ENCODE data around the gene OR4K14. TPM values are rescaled to one million over a fixed set of nuclear protein-coding genes. Genes with fewer than 3 reads are reported as not detected.

The OR4K14 gene
- total RNA-seq, 1 donor from 2014 or later, result not detected

DNA sequence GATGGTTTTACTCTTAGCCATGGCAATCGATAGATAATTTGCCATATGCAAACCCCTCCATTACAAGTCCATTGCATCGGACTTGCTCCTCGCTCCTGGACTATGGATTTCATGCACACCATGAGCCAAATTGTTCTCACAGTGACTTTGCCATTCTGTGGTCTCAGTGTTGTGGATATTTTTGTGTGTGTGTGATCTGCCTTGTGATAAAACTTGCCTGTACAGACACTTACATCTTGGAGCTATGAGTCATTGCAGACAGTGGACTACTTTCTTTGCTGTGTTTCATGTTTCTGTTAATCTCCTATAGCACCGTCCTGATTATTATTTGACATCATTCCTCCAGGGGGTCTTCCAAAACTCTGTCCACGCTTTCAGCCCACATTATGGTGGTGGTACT, 25.1 kb upstream of the OR4K14 start:
- H3K4me2 ChIP-seq (ENCODE audit: low read length), result no peak overlapping the region
- no peaks in the 10 kb centered on the region for H4K20me1 ChIP-seq (ENCODE audit: insufficient read depth, low read length)
- Mint-ChIP-seq H3K4me3 (ENCODE audit: unreplicated experiment) (no peak overlapping the region), H3K4me1 (ENCODE audit: low read depth, unreplicated experiment) (no peaks in the 10 kb centered on the region), H3K9me3 (ENCODE audit: unreplicated experiment) (peaks cover 9% of the 10 kb centered on the region), H3K27me3 (ENCODE audit: low read depth, unreplicated experiment) (no peaks in the 10 kb centered on the region), H3K27ac (ENCODE audit: unreplicated experiment) (no peak overlapping the region), H3K36me3 (ENCODE audit: low read depth, unreplicated experiment) (no peaks in the 10 kb centered on the region)
- H3K4me3 ChIP-seq (ENCODE audit: insufficient read depth, low read depth, low read length), result no peak overlapping the region
- TF ChIP-seq, protein P1, sequence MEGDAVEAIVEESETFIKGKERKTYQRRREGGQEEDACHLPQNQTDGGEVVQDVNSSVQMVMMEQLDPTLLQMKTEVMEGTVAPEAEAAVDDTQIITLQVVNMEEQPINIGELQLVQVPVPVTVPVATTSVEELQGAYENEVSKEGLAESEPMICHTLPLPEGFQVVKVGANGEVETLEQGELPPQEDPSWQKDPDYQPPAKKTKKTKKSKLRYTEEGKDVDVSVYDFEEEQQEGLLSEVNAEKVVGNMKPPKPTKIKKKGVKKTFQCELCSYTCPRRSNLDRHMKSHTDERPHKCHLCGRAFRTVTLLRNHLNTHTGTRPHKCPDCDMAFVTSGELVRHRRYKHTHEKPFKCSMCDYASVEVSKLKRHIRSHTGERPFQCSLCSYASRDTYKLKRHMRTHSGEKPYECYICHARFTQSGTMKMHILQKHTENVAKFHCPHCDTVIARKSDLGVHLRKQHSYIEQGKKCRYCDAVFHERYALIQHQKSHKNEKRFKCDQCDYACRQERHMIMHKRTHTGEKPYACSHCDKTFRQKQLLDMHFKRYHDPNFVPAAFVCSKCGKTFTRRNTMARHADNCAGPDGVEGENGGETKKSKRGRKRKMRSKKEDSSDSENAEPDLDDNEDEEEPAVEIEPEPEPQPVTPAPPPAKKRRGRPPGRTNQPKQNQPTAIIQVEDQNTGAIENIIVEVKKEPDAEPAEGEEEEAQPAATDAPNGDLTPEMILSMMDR (IDR thresholded peaks at IDR 0.05; ENCODE audit: insufficient read depth, low read depth, low read length), result no peak
- TF ChIP-seq EZH2 (IDR thresholded peaks at IDR 0.05; ENCODE audit: insufficient read depth, low read length), result no peak
- H3K9ac ChIP-seq (ENCODE audit: low read length), result no peak overlapping the region
- peaks cover 5% of the 10 kb centered on the region for H3K9me3 ChIP-seq (ENCODE audit: insufficient read depth, low read depth, low read length)
- no peak for FAIRE-seq
- H3K4me1 ChIP-seq (ENCODE audit: insufficient read depth, low read length), result no peaks in the 10 kb centered on the region
- H3K36me3 ChIP-seq (ENCODE audit: insufficient read depth, low read length), result no peaks in the 10 kb centered on the region
- H3K79me2 ChIP-seq (ENCODE audit: insufficient read depth, low read length), result no peaks in the 10 kb centered on the region
- no peak overlapping the region for H2AFZ ChIP-seq (ENCODE audit: low read depth, low read length)
- H3K27ac ChIP-seq (ENCODE audit: low read depth, low read length), result no peak overlapping the region
- no peaks in the 10 kb centered on the region for H3K27me3 ChIP-seq (ENCODE audit: insufficient read depth, low read length)
- DNase-seq (ENCODE audit: low read depth), result no peak

DNA sequence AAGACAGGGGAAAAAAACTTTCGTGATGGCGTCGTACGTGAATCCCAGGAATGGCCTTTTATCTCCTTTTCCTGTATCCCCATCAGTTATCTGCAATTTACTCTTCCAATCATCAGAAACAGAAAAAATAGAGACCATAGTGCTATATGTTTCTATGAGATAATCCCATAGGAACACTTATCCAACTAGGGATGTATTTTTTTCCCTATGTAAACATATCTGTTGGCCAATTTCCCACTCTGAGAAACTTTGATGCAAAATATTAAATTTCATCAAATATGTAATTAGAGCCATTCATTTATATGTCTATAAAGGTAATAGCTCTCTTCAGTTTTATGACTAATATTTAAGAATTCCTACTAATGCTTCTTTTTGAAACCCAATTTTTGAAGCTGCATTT, 16.8 kb upstream of the OR4K14 start, which contains the start of gene OR4K13:
Gene OR4K13, minus strand, starts transcription at position 101 of the 400 bp plus-strand sequence. CDS start 1,280 bp downstream, outside the sequence.
- Mint-ChIP-seq H3K36me3 (ENCODE audit: low read depth, unreplicated experiment) (no peaks in the 10 kb centered on the region), H3K4me1 (ENCODE audit: low read depth, unreplicated experiment) (no peaks in the 10 kb centered on the region), H3K4me3 (ENCODE audit: unreplicated experiment) (no peak within 1 kb of the TSS), H3K9me3 (ENCODE audit: unreplicated experiment) (peaks cover 5% of the 10 kb centered on the region), H3K27me3 (ENCODE audit: low read depth, unreplicated experiment) (no peaks in the 10 kb centered on the region), H3K27ac (ENCODE audit: unreplicated experiment) (no peak within 1 kb of the TSS)
- Histone ChIP-seq H3K9ac (ENCODE audit: low read length) (no peak within 1 kb of the TSS), H3K79me2 (ENCODE audit: insufficient read depth, low read length) (no peaks in the 10 kb centered on the region), H3K27me3 (ENCODE audit: insufficient read depth, low read length) (no peaks in the 10 kb centered on the region), H2AFZ (ENCODE audit: low read depth, low read length) (no peak within 1 kb of the TSS), H3K27ac (ENCODE audit: low read depth, low read length) (no peak within 1 kb of the TSS), H3K4me2 (ENCODE audit: low read length) (no peak within 1 kb of the TSS), H3K4me1 (ENCODE audit: insufficient read depth, low read length) (no peaks in the 10 kb centered on the region), H4K20me1 (ENCODE audit: insufficient read depth, low read length) (no peaks in the 10 kb centered on the region), H3K9me3 (ENCODE audit: insufficient read depth, low read depth, low read length) (no peaks in the 10 kb centered on the region), H3K36me3 (ENCODE audit: insufficient read depth, low read length) (no peaks in the 10 kb centered on the region), H3K4me3 (ENCODE audit: insufficient read depth, low read depth, low read length) (no peak within 1 kb of the TSS)
- TF ChIP-seq EZH2 (IDR thresholded peaks at IDR 0.05; ENCODE audit: insufficient read depth, low read length), result no peak
- TF ChIP-seq, protein P1 (IDR thresholded peaks at IDR 0.05; ENCODE audit: insufficient read depth, low read depth, low read length), result no peak
- FAIRE-seq (no peak), DNase-seq (ENCODE audit: low read depth) (no peak)

DNA sequence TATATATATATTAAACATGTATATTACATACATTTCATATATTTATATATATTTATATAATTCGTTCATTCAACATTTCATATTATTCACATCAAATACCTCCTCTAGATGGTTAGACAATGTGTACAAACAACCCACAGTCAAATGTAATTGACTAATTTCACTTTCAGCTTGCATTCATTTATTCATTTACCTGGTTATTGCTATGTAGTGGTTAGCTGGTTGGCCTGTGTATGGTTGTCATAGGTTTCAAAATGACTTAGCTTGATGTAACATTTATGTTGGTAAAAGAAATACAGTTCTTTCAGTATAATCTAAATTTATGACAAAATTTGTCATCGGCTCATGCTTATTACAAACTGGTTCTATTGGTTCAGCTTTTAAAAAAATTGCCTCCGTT, 16.3 kb upstream of the OR4K14 start:
- H3K4me1 Mint-ChIP-seq (ENCODE audit: low read depth, unreplicated experiment), result no peaks in the 10 kb centered on the region
- H3K4me1 ChIP-seq (ENCODE audit: insufficient read depth, low read length), result no peaks in the 10 kb centered on the region

More for the DNA sequence above, 16.3 kb upstream of the OR4K14 start:
- no peak for DNase-seq (ENCODE audit: low read depth)
- Histone ChIP-seq H4K20me1 (ENCODE audit: insufficient read depth, low read length) (no peaks in the 10 kb centered on the region), H3K27me3 (ENCODE audit: insufficient read depth, low read length) (no peaks in the 10 kb centered on the region), H3K9ac (ENCODE audit: low read length) (no peak overlapping the region), H3K4me3 (ENCODE audit: insufficient read depth, low read depth, low read length) (no peak overlapping the region), H3K4me2 (ENCODE audit: low read length) (no peak overlapping the region), H3K27ac (ENCODE audit: low read depth, low read length) (no peak overlapping the region), H2AFZ (ENCODE audit: low read depth, low read length) (no peak overlapping the region), H3K9me3 (ENCODE audit: insufficient read depth, low read depth, low read length) (no peaks in the 10 kb centered on the region), H3K79me2 (ENCODE audit: insufficient read depth, low read length) (no peaks in the 10 kb centered on the region), H3K36me3 (ENCODE audit: insufficient read depth, low read length) (no peaks in the 10 kb centered on the region)
- FAIRE-seq, result no peak
- Mint-ChIP-seq H3K4me3 (ENCODE audit: unreplicated experiment) (no peak overlapping the region), H3K9me3 (ENCODE audit: unreplicated experiment) (peaks cover 5% of the 10 kb centered on the region), H3K27me3 (ENCODE audit: low read depth, unreplicated experiment) (no peaks in the 10 kb centered on the region), H3K36me3 (ENCODE audit: low read depth, unreplicated experiment) (no peaks in the 10 kb centered on the region), H3K27ac (ENCODE audit: unreplicated experiment) (no peak overlapping the region)
- TF ChIP-seq, protein P1 (IDR thresholded peaks at IDR 0.05; ENCODE audit: insufficient read depth, low read depth, low read length), result no peak
- TF ChIP-seq EZH2 (IDR thresholded peaks at IDR 0.05; ENCODE audit: insufficient read depth, low read length), result no peak
